Measurements from ENCODE around the gene ABCB9. TPM values are rescaled to one million over a fixed set of nuclear protein-coding genes. Genes with fewer than 3 reads are reported as not detected.

The ABCB9 gene
- total RNA-seq, 4 donors from 2014 or later = 1.7 to 6.2 (median 4.2) TPM

DNA sequence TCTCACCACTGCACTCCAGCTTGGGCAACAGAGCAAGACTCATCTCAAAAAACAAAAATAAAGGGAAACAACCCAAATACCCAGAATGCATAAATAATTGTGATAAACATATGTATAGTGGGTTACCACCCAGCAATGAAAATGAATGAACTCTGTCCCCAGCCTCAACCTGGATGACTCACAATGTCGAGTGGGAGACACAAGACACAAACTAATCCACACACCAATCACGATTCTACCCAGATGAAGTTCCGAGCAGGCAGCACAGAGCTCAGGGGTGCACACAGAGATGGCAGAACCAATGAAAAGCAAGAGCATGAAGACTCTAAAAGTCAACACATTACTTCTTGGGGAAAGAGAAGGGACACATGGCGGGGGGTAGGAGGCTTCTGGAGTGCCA lies 27.1 kb downstream of the ABCB9 start:
- DNase-seq (ENCODE audit: extremely low spot score) = no peak
- intact Hi-C loops (cut with DNase I) = no loop called here
- Histone ChIP-seq H3K36me3 (peaks cover 3 to 34% (median 9%) of the 10 kb centered on the region in 4 donors), H3K27ac (replicated peaks in 1 of 4) (no peak overlapping the region), H3K9me3 (no peaks in the 10 kb centered on the region), H3K4me1 (peaks cover 5 to 24% (median 17%) of the 10 kb centered on the region in 4 donors), H3K27me3 (no peaks in the 10 kb centered on the region), H3K4me3 (no peak overlapping the region)
- WGBS = 93% methylated on average over 4 of the region's 4 CpGs
- TF ChIP-seq POLR2A (IDR thresholded peaks at IDR 0.05; ENCODE audit: low read depth) = no peak
- no peak for TF ChIP-seq POLR2AphosphoS5 (IDR thresholded peaks at IDR 0.05)
- TF ChIP-seq, protein P1, sequence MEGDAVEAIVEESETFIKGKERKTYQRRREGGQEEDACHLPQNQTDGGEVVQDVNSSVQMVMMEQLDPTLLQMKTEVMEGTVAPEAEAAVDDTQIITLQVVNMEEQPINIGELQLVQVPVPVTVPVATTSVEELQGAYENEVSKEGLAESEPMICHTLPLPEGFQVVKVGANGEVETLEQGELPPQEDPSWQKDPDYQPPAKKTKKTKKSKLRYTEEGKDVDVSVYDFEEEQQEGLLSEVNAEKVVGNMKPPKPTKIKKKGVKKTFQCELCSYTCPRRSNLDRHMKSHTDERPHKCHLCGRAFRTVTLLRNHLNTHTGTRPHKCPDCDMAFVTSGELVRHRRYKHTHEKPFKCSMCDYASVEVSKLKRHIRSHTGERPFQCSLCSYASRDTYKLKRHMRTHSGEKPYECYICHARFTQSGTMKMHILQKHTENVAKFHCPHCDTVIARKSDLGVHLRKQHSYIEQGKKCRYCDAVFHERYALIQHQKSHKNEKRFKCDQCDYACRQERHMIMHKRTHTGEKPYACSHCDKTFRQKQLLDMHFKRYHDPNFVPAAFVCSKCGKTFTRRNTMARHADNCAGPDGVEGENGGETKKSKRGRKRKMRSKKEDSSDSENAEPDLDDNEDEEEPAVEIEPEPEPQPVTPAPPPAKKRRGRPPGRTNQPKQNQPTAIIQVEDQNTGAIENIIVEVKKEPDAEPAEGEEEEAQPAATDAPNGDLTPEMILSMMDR (IDR thresholded peaks at IDR 0.05) = no peak
- no peak for TF ChIP-seq EP300 (IDR thresholded peaks at IDR 0.05)

DNA sequence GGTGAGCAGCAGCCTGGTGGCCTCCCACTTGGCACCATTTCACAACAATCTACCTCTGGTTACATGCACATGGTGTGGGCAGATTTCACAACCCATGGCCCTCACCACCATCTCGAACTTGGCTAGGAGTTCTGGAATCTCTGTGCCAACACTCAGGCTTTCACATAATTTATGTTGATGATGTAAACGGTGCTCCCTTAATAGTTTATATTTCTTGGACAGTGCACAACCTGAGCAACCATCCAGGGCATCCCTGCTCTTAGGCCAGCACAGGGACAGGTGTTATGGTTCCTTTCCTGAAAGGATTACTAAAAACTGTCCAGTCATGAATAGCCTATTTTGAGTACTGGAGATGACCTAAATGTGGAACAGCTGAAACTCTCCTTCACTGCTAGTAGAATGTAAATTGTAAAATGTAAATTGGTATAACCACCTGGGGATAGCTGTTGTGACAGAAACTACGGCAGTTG lies 28.6 kb downstream of the ABCB9 start:
- DNase-seq (ENCODE audit: extremely low spot score) = no peak
- TF ChIP-seq POLR2AphosphoS5 (IDR thresholded peaks at IDR 0.05) (no peak), EP300 (IDR thresholded peaks at IDR 0.05) (no peak), POLR2A (IDR thresholded peaks at IDR 0.05; ENCODE audit: low read depth) (no peak)
- TF ChIP-seq, protein P1 (IDR thresholded peaks at IDR 0.05) = no peak
- intact Hi-C loops (cut with DNase I) = no loop called here
- no peaks in the 10 kb centered on the region for H3K9me3 ChIP-seq
- H3K36me3 ChIP-seq = peaks cover 3 to 41% (median 13%) of the 10 kb centered on the region in 4 donors
- no peak overlapping the region for H3K4me3 ChIP-seq
- H3K4me1 ChIP-seq = peaks cover 0 to 10% (median 5%) of the 10 kb centered on the region in 4 donors
- WGBS = 63% methylated on average over 3 of the region's 3 CpGs
- H3K27me3 ChIP-seq = no peaks in the 10 kb centered on the region
- H3K27ac ChIP-seq (replicated peaks in 1 of 4) = no peak overlapping the region

DNA sequence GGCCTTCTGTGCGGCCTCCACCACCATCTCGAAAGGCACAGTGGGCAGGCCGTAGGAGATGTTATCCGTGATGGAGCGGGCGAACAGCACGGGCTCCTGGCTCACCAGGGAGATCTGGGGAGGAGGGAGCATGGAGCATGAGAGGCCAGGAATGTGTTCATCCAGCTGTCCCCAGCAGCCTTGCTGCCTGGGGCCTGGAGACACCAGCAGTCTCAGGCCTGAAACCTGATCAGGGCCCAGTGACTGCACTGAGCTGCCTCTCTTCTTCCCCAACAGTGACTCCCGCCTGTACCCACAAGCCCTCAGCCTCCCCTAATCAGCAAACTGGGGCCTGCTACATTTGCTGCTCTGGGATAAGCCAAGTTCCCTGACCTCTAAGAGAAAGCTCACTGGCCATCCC lies 30.9 kb downstream of the ABCB9 start:
- Histone ChIP-seq H3K9me3 (no peaks in the 10 kb centered on the region), H3K27ac (replicated peaks in 1 of 4) (no peak overlapping the region), H3K4me3 (no peak overlapping the region), H3K36me3 (peaks cover 3 to 48% (median 21%) of the 10 kb centered on the region in 4 donors), H3K4me1 (no peaks in the 10 kb centered on the region), H3K27me3 (no peaks in the 10 kb centered on the region)
- WGBS = 93% methylated on average over 8 of the region's 8 CpGs
- intact Hi-C loops (cut with DNase I) = no loop called here
- DNase-seq (ENCODE audit: extremely low spot score) = no peak
- TF ChIP-seq POLR2A (IDR thresholded peaks at IDR 0.05; ENCODE audit: low read depth) (no peak), EP300 (IDR thresholded peaks at IDR 0.05) (no peak), POLR2AphosphoS5 (IDR thresholded peaks at IDR 0.05) (no peak)
- TF ChIP-seq, protein P1 (IDR thresholded peaks at IDR 0.05) = no peak

DNA sequence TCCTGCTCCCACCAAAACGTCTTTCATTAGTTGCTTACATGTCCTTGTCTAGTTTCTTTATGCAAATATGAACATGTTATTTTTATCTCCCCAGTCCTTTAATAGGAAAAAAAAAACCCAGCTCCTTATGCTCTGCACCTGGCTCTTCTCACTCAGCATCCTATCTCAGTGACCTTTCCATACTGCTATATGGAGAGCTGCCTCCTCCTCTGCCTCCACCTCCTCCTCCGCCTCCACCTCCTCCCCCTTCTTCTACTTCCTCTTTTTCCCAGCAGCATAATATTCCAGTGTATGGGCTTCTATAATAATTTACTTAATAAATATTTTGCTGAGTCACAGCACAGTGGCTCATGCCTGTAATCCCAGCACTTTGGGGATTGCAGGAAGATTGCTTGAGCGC lies 31.5 kb downstream of the ABCB9 start:
- Histone ChIP-seq H3K9me3 (no peaks in the 10 kb centered on the region), H3K27ac (replicated peaks in 1 of 4) (no peak overlapping the region), H3K4me3 (no peak overlapping the region), H3K36me3 (peaks cover 3 to 45% (median 20%) of the 10 kb centered on the region in 4 donors), H3K4me1 (no peaks in the 10 kb centered on the region), H3K27me3 (no peaks in the 10 kb centered on the region)
- no peak for DNase-seq (ENCODE audit: extremely low spot score)
- intact Hi-C loops (cut with DNase I) = no loop called here
- no peak for TF ChIP-seq EP300 (IDR thresholded peaks at IDR 0.05)
- TF ChIP-seq POLR2A (IDR thresholded peaks at IDR 0.05; ENCODE audit: low read depth) = no peak
- TF ChIP-seq POLR2AphosphoS5 (IDR thresholded peaks at IDR 0.05) = no peak
- TF ChIP-seq, protein P1 (IDR thresholded peaks at IDR 0.05) = no peak
- 82% methylated on average over 3 of the region's 3 CpGs for WGBS

DNA sequence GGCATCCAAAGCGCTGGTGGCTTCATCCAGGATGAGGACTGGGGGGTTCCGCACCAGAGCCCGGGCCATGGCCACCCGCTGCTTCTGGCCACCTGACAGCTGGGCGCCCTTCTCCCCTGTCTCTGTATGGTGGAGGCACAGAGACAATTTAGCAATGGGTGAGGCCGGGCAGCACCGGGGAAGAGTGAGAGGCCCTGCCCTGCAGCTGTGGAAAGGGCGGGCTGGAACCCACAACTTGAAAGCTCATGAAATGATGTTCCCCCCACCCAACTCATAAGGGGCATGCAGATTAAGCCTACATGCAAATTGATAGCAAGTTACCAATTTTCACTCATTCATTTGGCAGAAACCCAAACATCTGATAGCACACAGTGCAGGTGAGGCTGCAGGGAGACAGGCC lies 34.1 kb downstream of the ABCB9 start:
- intact Hi-C loops (cut with DNase I) = no loop called here
- TF ChIP-seq, protein P1 (IDR thresholded peaks at IDR 0.05) = no peak
- TF ChIP-seq EP300 (IDR thresholded peaks at IDR 0.05) (no peak), POLR2A (IDR thresholded peaks at IDR 0.05; ENCODE audit: low read depth) (no peak), POLR2AphosphoS5 (IDR thresholded peaks at IDR 0.05) (no peak)
- Histone ChIP-seq H3K4me3 (no peak overlapping the region), H3K27me3 (no peaks in the 10 kb centered on the region), H3K9me3 (no peaks in the 10 kb centered on the region), H3K36me3 (peaks cover 0 to 38% (median 17%) of the 10 kb centered on the region in 4 donors), H3K27ac (replicated peaks in 1 of 4) (no peak overlapping the region), H3K4me1 (no peaks in the 10 kb centered on the region)
- DNase-seq (ENCODE audit: extremely low spot score) = no peak
- WGBS = 97% methylated on average over 8 of the region's 8 CpGs

Data from esophagus muscularis mucosa (tissue), 4 donors.